Activated CD4-positive, alpha-beta T cell treated with anti-CD3 and anti-CD28 coated beads, Interleukin-2, amount 50 U/mL, for 16 hours (primary cell): ENCODE results near the gene PAXX.

Experiments
- DNase-seq: peaks from one replicate; pipeline ENCODE4 v3.0.0-alpha.2; 2020

PAXX gene

DNA sequence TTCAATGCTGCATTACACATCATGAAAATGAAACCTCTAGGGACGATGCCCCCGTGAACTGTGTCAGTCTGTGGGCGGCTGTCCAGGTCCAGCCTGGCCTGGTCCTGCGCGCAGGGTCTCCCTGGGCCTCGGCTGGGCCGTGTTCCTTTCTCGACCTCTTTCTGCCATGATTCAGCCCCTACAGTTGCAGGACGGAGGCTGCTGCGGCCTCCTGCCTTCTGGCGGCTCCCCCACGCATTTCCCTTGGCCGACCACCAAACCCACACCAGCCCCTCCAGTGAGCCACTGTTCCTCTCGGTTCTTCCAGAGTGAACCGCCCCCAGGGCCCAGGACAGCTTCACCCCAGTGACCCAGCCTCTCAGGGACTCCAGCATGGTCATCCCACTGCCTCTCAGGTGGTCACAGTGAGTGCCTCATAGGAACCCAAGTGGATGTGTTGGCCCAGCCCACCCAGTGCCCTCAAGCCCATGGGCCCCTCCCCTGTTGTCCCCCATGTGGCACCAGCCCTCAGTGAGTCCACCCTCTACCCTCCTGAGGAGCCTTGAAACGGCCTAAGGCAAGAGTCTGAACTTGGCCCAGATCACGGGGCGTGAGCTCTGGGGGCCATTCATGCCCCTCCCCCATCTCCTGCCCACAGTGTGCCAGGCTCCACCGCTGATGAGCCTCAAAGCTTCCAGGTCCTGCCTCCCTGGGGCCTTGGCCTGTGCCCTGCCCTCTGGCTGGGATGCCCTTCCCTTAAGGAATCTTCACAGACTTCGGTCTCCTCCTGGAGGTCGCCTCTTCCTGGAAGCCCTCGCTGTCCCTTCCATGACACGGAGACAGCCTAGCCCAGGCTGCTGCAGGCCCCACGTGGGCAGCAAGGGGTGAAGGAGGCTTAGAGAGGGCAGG is 14.1 kb downstream of the PAXX start:
- no peak for DNase-seq

DNA sequence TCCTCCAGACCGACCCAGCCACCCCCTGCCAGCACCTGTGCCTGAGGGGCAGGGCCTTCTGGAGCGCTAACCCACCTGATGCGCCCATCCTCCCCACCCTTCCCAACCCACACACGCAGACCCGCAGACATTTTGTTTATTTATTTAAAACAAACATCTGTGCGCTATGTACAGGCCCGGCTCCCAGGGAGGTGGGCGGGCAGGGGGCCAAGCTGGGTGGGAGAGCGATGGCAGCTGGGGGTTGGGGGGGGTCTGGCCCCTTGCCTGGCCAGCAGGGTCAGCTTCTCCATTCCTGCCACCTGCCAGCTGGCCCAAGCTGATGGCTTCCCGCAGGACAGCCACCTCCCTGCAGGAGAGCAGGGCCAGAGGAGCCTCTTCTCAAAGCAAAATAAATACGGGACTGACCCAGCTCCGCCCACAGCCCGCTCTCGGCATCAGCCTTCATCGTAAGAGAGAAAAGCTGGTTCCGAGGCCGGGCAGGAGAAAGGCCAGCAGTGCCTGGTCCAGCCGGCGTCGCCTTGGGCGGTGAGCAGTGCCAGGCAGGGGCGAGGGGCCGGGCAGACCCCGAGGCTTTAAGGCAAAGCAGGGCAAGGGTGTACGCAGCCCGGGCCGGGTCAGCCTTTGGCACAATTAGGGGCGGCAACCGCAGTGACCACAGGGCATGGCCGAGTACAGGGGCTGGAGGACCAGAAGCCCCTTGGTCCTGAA is 15.0 kb downstream of the PAXX start:
- DNase-seq, result no peak

DNA sequence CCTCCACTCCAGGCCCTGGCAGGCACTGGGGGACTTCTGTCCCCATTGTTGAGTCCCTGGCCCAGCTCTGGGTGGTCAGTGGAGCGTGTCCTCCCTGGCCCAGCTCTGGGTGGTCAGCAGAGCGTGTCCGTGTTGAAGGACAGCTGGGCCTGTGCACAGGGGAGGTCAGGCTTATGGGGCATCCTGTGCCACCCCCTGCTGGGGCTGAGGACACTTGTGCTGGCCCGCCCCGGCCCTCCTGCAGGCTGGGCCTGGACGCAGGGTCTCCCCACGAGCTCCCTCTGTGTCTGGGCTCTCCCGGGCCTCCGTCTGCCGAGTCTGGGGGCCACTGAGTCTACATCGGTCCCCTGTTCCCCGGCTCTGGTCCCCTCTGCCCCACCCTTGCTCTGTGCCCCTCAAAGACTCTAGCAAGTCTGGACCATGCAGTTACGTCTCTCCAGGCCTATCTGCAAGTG is 15.6 kb downstream of the PAXX start:
- no peak for DNase-seq

DNA sequence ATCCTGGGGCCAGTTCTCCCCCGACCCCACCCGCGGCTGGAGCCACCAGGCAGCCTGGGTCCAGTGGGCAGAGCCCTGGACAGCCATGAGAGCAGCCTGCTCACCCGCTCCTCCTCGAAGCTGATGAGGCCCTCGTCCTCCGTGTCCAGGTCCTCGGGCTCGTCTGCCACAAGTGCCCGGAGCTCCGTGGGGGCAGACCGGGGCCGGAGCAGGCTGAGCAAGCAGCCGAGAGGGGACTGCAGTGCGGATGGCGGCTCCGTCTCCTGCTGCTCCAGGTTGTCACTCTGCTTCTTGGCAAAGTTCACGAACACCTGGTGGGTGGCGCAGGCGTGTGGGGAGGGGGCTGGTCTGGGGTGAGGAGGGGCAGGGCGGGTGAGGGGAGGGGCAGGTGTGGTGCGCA is 16.1 kb downstream of the PAXX start:
- DNase-seq, result no peak

DNA sequence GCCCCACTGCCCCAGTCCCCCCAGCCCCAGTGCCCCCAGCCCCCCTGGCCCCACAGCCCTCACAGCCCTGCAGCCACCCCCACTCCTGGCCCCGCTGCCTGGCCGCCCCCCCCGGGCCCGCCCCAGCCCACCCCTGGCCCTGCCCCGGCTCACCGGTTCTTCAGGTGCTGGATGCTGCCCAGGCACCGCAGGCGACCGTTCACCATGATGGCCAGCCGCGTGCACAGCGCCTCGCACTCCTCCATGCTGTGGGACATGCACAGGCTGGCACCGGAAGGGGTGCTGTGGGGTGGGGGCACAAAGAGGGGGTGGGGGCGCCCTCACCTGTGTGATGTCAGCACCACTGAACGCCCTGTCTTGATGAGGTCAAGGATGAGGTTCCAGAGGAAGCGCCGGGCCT is 17.0 kb downstream of the PAXX start:
- no peak for DNase-seq

DNA sequence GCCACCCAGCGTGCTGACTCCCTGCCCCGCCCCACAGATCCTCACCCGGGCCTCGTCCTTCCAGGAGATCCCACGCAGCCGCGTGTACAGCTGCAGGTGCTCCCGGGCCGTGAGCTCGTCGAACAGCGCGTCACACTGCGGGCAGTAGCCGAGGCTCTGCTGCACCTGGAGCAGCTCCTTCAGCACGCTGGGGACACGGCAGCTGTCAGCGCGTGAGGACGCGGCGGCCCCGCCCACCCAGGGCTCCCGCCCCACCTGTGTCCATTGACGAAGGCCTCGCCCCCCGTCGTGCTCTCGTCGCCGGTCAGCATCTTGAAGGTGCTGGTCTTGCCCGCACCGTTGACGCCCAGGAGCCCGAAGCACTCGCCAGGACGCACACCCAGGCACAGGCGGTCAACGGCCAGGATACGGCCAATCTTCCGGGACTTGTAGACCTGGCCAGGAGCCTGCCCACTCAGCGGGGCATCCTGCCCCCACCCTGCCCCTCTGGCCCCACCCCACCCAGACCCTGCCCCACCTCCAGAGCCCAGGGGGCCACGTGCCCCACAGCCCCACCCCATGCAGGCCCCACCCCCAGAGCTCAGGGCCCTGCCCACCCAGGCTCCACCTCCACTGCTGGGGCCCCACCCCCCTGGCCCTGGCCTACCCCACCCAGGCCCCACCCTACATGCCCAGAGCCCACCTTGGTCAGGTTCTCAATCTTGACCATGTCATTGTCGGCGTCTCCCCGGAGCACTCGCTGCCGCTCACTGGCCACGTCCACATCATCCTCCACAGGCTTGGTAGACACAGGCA is 17.9 kb downstream of the PAXX start:
- DNase-seq, result no peak

DNA sequence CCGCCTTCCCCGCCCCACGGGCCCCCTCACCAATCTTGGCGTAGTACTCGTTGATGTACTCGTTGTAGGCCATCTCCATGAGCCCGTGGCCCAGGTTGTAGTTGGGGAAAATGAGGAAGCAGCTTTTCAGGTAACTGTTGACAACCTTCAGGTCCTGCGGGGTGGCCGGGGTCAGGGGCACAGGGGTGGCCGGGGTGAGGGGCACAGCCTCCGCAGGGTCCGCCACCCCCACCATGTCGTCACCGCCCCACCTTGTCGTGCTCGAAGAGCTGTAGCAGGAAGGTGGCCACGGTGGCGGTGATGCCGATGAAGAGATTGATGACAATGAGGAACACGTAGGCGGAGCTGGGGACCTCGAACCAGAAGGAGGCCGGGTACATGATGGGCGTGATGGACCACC is 18.9 kb downstream of the PAXX start:
- no peak for DNase-seq

DNA sequence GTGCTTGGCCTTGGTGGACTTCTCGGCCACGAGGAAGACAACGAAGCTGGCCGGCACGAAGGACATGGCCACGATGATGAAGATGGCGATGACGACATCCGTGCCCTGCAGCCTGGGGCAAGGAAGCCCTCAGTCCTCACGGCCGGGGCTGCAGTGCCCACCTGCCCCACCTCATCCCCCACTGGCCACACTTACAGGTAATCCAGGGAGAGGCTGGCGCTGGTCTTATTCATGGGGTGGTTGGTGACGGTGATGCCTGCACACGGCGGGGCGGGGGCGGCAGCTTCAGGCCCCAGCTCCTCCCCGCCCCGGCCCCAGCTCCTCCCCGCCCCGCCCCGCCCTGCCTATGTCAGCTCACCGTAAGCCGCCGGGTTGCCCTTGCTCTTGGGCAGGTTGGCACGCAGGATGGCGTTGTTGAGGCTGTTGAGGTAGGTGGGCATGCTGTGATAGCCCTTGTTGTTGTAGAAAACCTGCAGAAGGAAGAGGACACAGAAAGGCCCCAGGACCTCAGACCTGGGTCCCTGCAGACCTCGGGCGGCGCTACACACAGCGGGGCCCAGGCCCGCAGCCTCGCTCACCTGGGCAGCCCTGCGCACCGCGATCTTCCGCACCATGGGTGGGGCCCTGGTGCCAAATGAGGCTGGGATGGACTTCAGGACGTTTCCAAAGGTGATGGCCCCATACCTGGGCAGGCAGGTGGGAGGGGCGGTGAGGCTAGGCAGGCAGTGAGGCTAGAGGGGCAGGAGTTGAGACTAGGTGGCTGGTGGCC is 19.9 kb downstream of the PAXX start:
- no peak for DNase-seq

DNA sequence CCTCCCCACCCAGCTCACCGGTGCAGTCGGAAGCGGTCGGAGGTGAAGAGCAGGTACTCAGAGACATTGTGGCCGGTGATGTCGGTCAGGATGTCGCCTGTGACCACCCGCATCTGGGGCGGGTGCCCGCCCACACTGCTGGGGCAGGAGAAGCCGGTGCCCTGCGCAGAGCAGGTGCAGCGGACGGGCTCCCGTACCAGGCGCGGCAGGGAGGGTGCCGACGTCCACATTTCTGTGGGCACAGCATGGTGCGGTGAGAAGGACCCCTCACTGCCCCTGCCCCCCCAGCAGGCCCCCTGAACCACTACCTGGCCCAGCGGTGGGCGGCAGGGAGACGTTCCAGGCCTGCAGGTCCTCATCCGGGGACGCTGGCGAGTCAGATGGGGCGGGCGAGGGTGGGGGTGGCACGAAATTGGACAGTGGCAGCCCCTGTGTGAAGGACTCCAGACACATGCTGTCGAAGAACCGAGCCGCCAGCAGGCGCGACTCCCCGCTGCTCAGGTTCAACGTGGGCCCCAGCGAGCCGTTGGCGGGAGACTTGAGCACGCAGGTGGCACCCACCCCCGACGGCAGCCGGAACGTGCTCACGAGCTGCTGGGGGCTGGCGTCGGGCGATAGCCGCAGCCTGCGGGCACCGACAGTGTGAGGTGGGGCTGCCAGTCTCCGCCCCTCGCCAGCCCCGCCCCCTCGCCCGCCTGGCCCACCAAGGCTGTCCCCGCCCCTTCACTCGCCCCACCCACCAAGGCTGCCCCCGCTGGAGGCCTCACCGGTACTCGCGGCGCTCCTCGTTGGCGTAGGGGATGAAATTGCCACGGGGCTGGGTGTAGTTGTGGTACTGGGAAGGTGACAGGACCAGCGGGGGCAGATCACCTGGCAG is 20.7 kb downstream of the PAXX start:
- DNase-seq, result no peak

DNA sequence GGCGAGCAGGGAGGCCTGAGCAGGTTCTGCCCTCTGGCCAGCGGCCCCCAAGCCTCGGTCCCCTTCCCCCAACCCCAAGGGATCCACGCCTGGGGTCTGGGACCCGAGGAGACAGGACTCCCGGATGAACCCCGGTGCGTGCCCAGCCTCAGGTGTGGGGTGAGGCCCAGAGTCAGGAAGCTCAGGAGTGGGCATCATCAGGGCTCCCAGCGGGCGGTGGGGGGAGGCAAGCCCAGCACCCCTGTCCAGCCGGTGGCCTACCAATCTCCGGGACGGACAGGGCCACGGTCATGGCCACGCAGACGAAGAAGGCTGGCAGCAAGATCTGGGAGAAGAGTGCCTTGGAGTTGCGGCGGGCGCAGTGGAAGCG is 21.3 kb downstream of the PAXX start:
- DNase-seq, result no peak

DNA sequence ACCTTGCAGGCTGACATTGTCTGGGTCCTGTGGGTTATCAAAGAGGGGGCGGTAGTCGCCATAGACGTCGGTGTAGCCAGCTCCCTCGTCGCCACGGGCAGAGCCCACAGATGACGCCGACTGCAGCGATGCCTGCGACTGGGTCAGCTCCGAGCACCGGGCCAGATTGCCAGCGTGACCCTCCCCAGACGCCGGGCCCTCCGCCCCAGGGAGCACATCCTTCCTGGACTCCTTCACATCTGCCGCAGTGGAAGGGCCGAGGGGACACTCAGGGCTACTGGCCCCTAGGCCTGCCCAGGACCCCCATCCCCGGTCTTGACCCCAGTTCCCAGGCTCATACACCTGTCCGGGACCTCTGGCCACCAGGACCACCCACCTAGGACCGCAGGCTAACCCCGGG is 21.9 kb downstream of the PAXX start:
- no peak for DNase-seq

DNA sequence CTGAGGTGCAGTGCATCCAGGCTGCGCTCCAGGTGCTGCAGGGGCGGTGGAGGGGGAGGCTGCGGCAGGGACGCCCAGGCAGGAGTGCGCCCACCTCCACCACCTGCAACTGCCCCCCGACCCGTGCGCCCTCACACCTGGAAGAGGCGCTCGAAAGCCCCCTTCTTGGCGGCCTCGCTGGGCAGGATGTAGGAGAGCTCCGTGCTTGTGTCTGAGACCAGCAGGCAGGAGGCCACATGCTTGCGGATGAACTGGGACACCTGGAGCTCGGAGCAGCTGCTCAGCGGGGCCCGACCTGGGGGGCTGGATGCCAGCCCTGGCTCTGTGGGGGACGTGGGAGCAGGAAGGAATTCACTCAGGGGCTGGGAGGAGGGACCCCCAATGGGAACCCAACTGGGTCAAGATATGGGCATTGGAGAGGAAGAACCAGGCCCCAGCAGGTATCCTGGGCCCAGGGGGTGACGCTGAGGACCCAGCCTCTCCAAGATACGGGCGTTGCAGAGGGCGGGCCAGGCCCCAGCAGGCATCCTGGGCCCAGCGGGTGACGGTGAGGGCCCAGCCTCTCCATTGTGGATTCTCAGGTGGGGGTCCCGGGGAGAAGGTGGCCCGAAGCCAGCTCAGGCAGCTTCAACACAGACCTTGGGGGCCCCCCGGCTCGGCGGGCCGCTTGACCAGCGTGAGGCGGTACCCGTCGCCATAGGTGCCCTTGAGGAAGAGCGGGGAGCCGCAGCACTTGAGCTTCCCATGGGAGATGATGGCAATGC is 22.7 kb downstream of the PAXX start:
- no peak for DNase-seq

DNA sequence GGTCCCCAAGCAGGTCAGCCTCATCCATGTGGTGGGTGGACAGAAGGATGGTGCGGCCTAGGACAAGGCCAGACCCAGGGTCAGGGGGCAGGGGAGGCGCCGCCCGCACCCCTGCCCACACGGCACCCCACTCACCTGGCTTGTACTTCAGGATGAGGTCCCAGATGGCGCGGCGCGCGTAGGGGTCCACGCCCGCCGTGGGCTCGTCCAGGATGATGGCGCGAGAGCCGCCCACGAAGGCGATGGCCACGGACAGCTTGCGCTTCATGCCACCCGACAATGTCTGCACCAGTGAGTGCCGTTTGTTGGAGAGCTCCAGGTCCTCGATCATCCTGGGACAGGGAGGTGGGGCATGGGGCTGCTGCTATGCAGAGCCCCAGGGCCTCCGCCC is 23.3 kb downstream of the PAXX start:
- DNase-seq, result no peak

DNA sequence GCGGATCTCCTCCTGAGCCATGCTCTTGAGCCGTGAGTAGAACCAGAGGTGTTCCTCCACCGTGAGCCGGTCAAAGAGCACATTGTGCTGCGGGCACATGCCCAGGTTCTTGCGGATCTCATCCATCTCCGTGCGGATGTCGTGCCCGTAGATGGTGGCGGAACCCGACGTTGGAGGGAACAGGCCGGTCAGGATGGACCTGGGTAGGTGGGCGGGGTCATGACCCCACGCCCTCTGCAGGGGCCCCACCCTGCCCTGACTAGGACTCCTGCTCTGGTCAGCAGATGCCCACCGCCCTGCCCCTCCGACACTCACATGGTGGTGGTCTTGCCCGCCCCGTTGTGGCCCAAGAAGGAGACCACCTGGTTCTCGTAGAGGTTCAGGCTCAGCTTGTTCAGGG is 23.8 kb downstream of the PAXX start:
- DNase-seq, result no peak

DNA sequence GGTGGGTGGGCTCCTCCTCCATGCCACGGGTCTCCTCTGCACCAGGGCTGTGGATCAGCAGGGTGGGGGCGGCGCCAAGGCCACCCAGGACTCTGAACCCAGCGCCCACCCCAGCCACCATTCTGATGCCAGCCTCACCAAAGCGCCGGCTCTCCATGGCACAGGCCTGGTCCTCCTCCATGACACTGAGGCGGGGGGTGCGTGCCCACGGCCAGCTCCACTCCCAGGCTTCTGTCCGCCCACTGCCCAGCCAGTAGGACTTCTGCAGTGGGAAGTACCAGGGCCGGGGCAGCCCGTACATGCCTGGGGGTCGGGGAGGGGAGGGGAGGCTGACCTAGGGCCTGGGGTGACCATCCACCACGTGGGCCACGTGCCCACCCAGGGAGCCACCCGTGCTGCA is 24.2 kb downstream of the PAXX start:
- no peak for DNase-seq

DNA sequence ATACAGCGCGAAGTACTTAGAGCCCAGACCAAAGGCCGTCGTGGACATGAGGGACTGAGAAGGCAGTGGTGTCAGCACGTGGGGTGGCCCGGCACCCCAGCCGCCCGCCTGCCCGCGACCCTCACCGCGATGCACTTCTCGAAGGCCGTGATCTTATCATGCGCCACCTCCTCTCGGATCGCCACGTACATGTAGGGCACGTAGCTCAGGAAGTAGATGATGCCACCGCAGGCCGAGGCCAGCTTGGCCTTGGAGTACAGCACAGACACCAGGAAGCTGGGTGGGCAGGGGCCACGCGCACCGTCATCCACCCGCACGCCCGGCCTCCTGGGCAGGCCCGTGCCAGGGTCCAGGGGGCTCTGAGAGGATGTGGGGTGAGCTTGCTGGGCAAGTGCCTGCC is 24.8 kb downstream of the PAXX start:
- no peak for DNase-seq

DNA sequence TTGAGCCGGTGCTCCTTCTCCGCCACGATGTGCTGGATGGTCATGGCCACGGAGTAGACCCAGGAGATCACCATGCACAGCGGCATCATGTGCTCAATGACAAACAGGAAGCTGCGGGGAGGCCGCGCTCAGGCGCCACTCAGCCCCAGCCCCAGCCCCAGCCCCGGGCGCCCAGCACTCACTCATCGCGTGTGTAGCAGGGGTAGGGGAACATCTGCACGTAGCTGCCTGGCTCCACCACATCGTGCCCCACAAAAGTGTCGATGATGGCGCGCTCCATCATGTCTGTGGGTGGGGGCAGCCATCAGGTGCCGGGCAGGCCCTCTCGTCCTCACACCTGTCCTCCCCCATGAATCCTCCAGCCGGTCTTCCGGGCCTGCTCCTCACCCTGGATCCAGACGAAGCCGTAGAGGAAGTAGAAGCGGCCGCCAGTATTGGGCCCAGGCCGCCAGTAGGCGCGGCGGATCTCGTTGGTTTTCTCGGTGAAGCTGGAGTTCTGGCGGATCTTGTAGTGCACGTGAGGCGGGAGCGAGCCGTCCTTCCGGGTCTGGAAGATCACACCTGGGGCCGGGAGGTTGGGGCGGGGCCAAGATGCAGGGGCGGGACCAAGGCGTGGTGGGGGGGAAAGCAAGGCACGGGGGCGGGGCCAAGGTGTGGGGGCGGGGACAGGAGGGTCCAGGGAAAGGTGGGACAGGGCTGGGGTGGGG is 25.7 kb downstream of the PAXX start:
- DNase-seq, result no peak

DNA sequence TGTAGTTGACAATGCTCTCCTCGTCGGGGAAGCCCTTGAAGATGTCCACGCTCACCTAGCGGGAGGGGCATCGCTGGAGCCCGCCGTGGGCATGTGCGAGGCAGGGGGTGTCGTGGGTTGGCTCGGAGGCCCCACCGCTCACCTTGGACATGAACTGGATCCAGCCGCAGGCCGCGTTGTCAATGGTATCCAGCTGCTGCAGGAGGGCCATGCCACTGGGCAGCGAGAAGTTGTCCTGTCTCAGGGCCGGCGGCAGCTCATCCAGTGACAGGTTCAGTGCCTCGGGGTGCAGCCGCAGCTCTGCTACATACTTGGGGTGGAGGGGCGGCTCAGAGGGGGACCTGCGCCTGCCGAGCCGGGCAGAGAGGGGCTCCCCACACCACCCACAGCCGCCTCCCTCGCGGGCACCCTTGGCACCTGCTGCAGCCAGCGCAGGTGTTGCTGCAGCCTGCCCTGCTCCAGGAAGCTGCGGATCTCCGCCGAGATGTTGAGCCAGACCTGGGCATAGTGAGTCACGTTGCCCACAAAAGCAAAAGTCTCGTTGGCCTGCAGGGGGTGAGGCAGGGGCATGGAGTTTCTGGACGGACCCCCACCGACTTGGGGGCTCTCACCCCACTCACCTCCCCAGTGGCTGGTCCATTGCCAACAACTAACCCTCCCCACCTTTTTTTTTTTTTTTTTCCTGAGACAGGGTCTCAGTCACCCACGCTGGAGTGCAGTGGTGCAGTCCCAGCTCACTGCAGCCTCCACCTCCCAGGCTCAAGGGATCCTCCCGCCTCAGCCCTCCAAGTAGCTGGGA is 26.7 kb downstream of the PAXX start:
- DNase-seq, result no peak

DNA sequence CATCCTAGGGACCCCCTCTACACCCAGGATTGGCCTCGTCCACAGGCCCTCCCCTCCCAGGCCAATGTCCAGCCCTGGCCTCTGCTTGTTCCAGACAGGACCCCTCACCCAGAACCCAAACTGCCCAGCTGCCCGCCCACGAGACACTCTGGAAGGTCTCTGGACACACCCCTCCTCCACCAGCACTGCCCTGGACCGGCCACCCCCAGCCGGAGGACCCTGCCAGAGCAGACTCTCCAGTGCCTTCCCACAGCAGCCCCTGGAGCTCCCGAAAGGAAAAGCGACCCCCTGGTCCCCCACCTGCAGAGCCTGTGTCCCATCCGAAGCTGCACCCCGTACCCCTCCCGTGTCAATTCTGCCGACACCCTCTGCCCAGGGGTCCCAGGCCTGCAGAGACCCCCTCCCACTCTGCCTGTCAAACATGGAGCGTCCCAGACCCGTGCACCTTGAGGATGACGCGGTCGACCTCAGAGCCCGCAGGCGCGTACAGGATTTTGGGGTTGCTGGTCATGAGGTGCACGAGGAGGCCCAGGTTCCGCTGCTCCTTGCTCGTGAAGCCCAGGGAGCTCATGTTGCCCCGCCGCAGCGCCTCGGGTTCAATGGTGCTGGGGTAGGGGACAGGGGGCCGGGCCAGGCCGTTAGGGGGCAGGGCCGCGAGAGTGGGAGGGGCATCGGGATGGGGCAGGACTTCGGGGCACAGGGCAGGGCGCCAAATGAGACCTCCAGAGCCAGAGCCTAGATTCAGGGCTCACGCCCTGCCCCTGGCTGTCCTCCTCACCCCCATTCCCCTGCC is 27.9 kb downstream of the PAXX start:
- no peak for DNase-seq
